ENCODE data around the gene ANAPC5.
"Not testable (repeated sequence)": the region's sequence is repeated elsewhere in the genome, so short reads cannot be mapped to it uniquely, and the experiment has no call there.

Gene ANAPC5

DNA sequence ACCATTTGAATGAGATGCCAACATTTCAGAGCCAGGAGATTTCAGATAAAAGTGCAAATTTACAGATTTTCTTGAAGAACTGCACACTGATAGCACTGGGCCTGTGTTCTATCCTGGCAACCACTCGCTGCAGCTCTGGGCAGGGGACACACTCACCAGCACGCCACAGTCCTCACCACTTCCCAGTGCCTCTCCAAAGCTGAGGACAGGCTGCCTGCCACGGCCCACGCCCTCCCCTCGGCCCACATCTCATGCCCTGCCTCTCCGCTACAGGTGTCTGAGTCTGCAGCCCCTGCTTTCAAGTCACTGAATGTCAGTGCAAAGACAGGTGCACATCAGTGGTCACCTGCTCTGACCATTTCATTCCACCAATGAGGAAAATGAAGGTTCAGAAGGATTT lies 68.4 kb downstream of the ANAPC5 start:
- no peak for DNase-seq (ENCODE audit: extremely low read depth, insufficient read length)
- no peak overlapping the region for H3K4me3 ChIP-seq (replicated peaks; ENCODE audit: low read depth, low read length)
- H3K27me3 ChIP-seq (replicated peaks; ENCODE audit: control insufficient read depth, insufficient read depth, low read length): no peaks in the 10 kb centered on the region
- H3K36me3 ChIP-seq (ENCODE audit: control insufficient read depth, insufficient read depth, low read length): peaks cover 3% of the 10 kb centered on the region
- TF ChIP-seq, protein P1, sequence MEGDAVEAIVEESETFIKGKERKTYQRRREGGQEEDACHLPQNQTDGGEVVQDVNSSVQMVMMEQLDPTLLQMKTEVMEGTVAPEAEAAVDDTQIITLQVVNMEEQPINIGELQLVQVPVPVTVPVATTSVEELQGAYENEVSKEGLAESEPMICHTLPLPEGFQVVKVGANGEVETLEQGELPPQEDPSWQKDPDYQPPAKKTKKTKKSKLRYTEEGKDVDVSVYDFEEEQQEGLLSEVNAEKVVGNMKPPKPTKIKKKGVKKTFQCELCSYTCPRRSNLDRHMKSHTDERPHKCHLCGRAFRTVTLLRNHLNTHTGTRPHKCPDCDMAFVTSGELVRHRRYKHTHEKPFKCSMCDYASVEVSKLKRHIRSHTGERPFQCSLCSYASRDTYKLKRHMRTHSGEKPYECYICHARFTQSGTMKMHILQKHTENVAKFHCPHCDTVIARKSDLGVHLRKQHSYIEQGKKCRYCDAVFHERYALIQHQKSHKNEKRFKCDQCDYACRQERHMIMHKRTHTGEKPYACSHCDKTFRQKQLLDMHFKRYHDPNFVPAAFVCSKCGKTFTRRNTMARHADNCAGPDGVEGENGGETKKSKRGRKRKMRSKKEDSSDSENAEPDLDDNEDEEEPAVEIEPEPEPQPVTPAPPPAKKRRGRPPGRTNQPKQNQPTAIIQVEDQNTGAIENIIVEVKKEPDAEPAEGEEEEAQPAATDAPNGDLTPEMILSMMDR (IDR thresholded peaks at IDR 0.05; ENCODE audit: insufficient read depth, low read length, poor library complexity, severe bottlenecking): no peak

DNA sequence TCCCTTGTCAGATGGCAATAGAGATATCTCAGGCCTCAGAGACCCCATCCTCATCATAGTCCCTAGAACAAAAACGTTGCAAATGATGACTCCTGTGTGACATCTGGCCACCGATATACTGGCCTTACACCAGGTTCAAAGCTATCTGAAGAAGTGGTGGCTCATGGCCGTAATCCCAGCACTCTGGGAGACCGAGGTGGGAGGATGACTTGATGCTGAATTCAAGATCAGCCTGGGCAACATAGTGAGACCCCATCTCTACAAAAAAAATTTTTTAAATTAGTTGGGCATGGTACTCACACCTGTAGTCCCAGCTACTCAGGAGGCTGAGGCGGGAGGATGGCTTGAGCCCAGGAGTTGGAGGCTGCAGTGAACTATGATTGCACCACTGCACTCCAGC lies 68.8 kb downstream of the ANAPC5 start:
- TF ChIP-seq, protein P1 (IDR thresholded peaks at IDR 0.05; ENCODE audit: insufficient read depth, low read length, poor library complexity, severe bottlenecking): no peak
- peaks cover 3% of the 10 kb centered on the region for H3K36me3 ChIP-seq (ENCODE audit: control insufficient read depth, insufficient read depth, low read length)
- no peaks in the 10 kb centered on the region for H3K27me3 ChIP-seq (replicated peaks; ENCODE audit: control insufficient read depth, insufficient read depth, low read length)
- no peak for DNase-seq (ENCODE audit: extremely low read depth, insufficient read length)
- no peak overlapping the region for H3K4me3 ChIP-seq (replicated peaks; ENCODE audit: low read depth, low read length)

DNA sequence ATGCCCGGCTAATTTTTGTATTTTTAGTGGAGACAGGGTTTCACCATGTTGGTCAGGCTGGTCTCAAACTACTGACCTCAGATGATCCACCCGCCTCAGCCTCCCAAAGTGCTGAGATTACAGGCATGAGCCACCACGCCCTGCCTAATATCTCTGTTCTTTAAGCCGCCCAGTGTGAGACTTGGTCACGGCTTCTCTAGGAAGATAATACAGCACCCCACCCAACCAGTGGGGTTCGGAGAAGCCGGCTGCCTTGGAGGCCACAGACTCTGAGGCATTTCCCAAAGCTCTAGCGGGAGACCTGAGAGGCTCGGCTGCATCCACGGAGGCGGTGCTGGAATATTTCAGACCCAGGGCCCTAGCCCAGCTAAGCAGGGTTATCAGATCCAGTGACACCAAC lies 69.3 kb downstream of the ANAPC5 start:
- not testable (repeated sequence) for H3K4me3 ChIP-seq (replicated peaks; ENCODE audit: low read depth, low read length); H3K27me3 ChIP-seq (replicated peaks; ENCODE audit: control insufficient read depth, insufficient read depth, low read length); DNase-seq (ENCODE audit: extremely low read depth, insufficient read length); H3K36me3 ChIP-seq (ENCODE audit: control insufficient read depth, insufficient read depth, low read length)

DNA sequence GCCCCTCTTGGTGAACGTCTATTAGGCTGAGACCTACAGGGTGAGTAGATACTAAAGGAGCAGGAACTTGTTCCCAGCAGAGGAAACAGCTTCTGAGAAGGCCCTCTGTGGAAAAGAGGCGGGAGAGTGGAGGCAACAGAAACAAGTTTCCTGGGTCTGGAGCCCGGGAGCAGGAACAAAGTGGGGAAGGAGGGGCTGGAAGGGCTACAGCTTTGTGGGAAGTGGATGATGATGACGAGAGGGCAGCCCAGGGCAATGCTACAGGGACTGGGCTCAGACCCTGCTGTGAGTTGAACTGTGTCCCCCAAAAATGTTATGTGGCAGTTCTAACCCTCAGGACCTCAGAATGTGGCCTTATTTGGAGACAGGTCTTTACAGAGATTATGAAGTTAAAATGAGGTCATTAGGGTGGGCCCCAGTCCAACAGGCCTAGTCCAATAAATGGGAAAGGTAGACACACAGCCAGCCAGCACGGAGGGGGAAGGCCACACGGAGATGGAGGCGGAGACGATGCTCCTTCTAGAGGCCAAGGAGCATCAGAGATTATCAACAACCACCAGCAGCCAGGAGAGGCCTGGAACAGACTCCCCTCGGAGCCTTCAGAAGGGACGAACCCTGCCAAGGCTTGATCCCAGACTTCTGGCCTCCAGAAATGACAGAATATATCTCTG lies 70.0 kb downstream of the ANAPC5 start:
- H3K36me3 ChIP-seq (ENCODE audit: control insufficient read depth, insufficient read depth, low read length): peaks cover 3% of the 10 kb centered on the region
- no peak for DNase-seq (ENCODE audit: extremely low read depth, insufficient read length)
- no peak overlapping the region for H3K4me3 ChIP-seq (replicated peaks; ENCODE audit: low read depth, low read length)
- TF ChIP-seq, protein P1 (IDR thresholded peaks at IDR 0.05; ENCODE audit: insufficient read depth, low read length, poor library complexity, severe bottlenecking): no peak
- H3K27me3 ChIP-seq (replicated peaks; ENCODE audit: control insufficient read depth, insufficient read depth, low read length): no peaks in the 10 kb centered on the region

DNA sequence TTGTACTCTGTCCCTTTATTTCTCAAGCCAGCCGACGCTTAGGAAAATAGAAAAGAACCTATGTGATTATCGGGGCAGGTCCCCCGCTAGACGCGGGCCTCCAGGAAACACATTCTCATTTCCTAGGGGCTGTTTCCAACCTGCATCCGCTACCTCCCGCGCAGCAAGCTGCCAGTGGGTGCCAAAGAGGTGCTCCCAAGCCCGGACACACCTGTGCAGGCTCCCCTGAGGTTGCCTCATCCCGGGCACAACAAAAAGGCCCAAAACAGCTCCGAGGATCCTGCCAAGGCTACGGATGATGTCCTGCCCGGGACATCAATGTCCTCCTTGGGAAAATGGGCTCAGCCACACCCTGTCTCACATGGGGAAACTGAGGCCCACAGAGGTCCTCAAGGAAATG lies 71.1 kb downstream of the ANAPC5 start:
- not testable (repeated sequence) for H3K27me3 ChIP-seq (replicated peaks; ENCODE audit: control insufficient read depth, insufficient read depth, low read length); DNase-seq (ENCODE audit: extremely low read depth, insufficient read length); H3K4me3 ChIP-seq (replicated peaks; ENCODE audit: low read depth, low read length); H3K36me3 ChIP-seq (ENCODE audit: control insufficient read depth, insufficient read depth, low read length)

DNA sequence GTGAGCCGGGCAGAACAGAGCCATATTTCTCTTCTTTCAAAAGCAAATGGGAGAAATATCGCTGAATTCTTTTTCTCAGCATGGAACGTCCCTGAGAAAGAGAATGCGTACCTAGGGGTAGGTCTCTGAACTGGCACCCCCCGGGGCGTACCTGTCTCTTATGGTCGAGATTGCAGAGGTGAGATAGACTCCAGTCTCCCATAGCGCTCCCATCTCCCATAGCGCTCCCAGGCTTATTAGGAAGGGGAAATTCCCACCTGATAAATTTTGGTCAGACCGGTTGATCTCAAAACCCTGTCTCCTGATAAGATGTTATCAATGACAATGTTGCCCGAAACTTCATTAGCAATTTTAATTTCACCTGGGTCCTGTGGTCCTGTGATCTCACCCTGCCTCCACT lies 71.7 kb downstream of the ANAPC5 start:
- DNase-seq (ENCODE audit: extremely low read depth, insufficient read length); H3K4me3 ChIP-seq (replicated peaks; ENCODE audit: low read depth, low read length); H3K27me3 ChIP-seq (replicated peaks; ENCODE audit: control insufficient read depth, insufficient read depth, low read length); H3K36me3 ChIP-seq (ENCODE audit: control insufficient read depth, insufficient read depth, low read length): not testable (repeated sequence)

DNA sequence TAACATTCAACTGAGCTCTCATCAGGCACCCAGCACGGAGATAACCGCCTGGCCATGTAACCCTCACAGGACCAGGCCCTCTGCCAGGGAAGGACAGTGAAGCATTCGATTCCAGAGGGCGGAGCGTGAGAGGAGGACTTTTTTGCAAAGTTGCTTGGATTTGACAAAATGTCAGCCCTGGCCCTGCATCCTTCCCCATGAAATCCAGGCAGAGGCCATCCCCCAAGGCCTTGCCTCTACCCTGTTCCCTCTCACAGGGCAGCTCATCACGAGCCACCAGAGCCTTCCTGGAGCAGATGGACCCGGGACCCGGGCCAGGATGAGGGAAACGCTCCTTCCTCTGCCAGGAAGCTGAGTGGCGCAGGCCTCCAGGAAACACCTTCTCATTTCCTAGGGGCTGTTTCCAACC lies 72.7 kb downstream of the ANAPC5 start:
- TF ChIP-seq, protein P1 (IDR thresholded peaks at IDR 0.05; ENCODE audit: insufficient read depth, low read length, poor library complexity, severe bottlenecking): no peak

More for the DNA sequence above, 72.7 kb downstream of the ANAPC5 start:
- H3K36me3 ChIP-seq (ENCODE audit: control insufficient read depth, insufficient read depth, low read length): peaks cover 3% of the 10 kb centered on the region
- DNase-seq (ENCODE audit: extremely low read depth, insufficient read length): no peak
- no peaks in the 10 kb centered on the region for H3K27me3 ChIP-seq (replicated peaks; ENCODE audit: control insufficient read depth, insufficient read depth, low read length)
- H3K4me3 ChIP-seq (replicated peaks; ENCODE audit: low read depth, low read length): no peak overlapping the region
